HG02938 (cell line): ENCODE results near the gene SLC25A10.
"Not testable (repeated sequence)": the region's sequence is repeated elsewhere in the genome, so short reads cannot be mapped to it uniquely, and the experiment has no call there.

Experiments
- ATAC-seq: cut with Tn5 transposase; IDR thresholded peaks from one replicate; pipeline ENCODE4 v1.9.1; 2021; ENCODE audit warnings: mild to moderate bottlenecking, moderate library complexity; ENCODE audit not compliant: unreplicated experiment

SLC25A10 gene

GRCh38 chr17:81711814-81712467 lies at the start of gene SLC25A10:
TSS of gene SLC25A10 (plus strand) at chr17:81712284. CDS start at chr17:81712427, 143 bp downstream.
- peak; percentile 41 for ATAC-seq

GRCh38 chr17:81664051-81664470 lies 48.0 kb upstream of the SLC25A10 start:
- no peak for ATAC-seq

GRCh38 chr17:81665205-81666091 lies 46.6 kb upstream of the SLC25A10 start:
- ATAC-seq, result peak; percentile 12

GRCh38 chr17:81666092-81666341 lies 46.1 kb upstream of the SLC25A10 start:
- no peak for ATAC-seq

- ATAC-seq, result peak; percentile 77
Observed at GRCh38 chr17:81666342-81667191, 45.5 kb upstream of the SLC25A10 start, which contains the start of the genes CCDC137 and OXLD1. TSS of gene CCDC137 (plus strand) at chr17:81666737. CDS start at chr17:81666767, 30 bp downstream. TSS of gene OXLD1 (minus strand) at chr17:81666605. CDS start at chr17:81666577, 28 bp downstream.

- no peak for ATAC-seq
Observed at GRCh38 chr17:81667754-81668153, 44.3 kb upstream of the SLC25A10 start.

GRCh38 chr17:81672504-81672903 lies 39.6 kb upstream of the SLC25A10 start:
- ATAC-seq, result no peak

- ATAC-seq, result no peak
Observed at GRCh38 chr17:81672954-81673353, 39.1 kb upstream of the SLC25A10 start.

- no peak for ATAC-seq
Observed at GRCh38 chr17:81673561-81674258, 38.4 kb upstream of the SLC25A10 start.

- ATAC-seq, result not testable (repeated sequence)
Observed at GRCh38 chr17:81675515-81676221, 36.4 kb upstream of the SLC25A10 start.

- ATAC-seq, result no peak
Observed at GRCh38 chr17:81676906-81677305, 35.2 kb upstream of the SLC25A10 start.

GRCh38 chr17:81680150-81680549 lies 31.9 kb upstream of the SLC25A10 start:
- no peak for ATAC-seq

GRCh38 chr17:81681672-81682071 lies 30.4 kb upstream of the SLC25A10 start:
- no peak for ATAC-seq

GRCh38 chr17:81682565-81683207 lies 29.4 kb upstream of the SLC25A10 start:
- ATAC-seq, result no peak

- ATAC-seq, result peak; percentile 29
Observed at GRCh38 chr17:81683208-81683583, 28.9 kb upstream of the SLC25A10 start.

GRCh38 chr17:81683584-81684441 lies 28.3 kb upstream of the SLC25A10 start, which contains the start of the genes ARL16 and HGS:
TSS of gene ARL16 (minus strand) at chr17:81683797. CDS start at chr17:81683753, 44 bp downstream.
TSS of gene HGS (plus strand) at chr17:81684011. CDS start at chr17:81684067, 56 bp downstream.
- ATAC-seq, result peak; percentile 89

GRCh38 chr17:81684442-81684911 lies 27.6 kb upstream of the SLC25A10 start:
- no peak for ATAC-seq

GRCh38 chr17:81685108-81685507 lies 27.0 kb upstream of the SLC25A10 start:
- ATAC-seq, result no peak
